Measurements from ENCODE around the gene XRCC3. TPM values are rescaled to one million over a fixed set of nuclear protein-coding genes. Genes with fewer than 3 reads are reported as not detected.

Gene XRCC3
- total and polyA plus RNA-seq, 2 experiments from 2014 or later, result 15.8 to 27.5 TPM

DNA sequence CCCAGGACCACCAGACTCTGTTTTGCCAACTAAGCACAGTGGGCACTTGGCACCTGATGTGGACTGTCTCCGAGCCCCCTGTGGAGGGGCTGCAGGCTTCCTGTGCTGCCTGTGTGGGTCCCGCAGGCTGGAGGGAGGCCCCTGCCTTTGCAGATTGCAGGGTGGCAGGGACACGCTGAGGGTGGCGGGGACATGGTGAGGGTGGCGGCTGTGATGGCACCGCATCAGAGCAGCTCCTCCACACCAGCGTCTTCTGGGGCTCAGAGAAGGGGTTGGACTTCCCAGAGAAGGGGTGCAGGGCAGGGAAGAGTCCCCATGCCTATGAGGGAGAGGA, 8.5 kb upstream of the XRCC3 start:
- H3K4me3 ChIP-seq, result no peak overlapping the region
- no peaks in the 10 kb centered on the region for H3K9me3 ChIP-seq (ENCODE audit: low read depth)
- peak overlapping the region; percentile 63 for H3K27ac ChIP-seq
- TF ChIP-seq, protein P1, sequence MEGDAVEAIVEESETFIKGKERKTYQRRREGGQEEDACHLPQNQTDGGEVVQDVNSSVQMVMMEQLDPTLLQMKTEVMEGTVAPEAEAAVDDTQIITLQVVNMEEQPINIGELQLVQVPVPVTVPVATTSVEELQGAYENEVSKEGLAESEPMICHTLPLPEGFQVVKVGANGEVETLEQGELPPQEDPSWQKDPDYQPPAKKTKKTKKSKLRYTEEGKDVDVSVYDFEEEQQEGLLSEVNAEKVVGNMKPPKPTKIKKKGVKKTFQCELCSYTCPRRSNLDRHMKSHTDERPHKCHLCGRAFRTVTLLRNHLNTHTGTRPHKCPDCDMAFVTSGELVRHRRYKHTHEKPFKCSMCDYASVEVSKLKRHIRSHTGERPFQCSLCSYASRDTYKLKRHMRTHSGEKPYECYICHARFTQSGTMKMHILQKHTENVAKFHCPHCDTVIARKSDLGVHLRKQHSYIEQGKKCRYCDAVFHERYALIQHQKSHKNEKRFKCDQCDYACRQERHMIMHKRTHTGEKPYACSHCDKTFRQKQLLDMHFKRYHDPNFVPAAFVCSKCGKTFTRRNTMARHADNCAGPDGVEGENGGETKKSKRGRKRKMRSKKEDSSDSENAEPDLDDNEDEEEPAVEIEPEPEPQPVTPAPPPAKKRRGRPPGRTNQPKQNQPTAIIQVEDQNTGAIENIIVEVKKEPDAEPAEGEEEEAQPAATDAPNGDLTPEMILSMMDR (IDR thresholded peaks at IDR 0.05; ENCODE audit: low read depth, low read length), result no peak
- H3K27me3 ChIP-seq, result no peaks in the 10 kb centered on the region
- H3K4me1 ChIP-seq (ENCODE audit: low read depth), result peaks cover 30% of the 10 kb centered on the region
- DNase-seq (ENCODE audit: low read depth in 1 of 2, low spot score in 1 of 2), result no peak
- no peaks in the 10 kb centered on the region for H3K36me3 ChIP-seq

DNA sequence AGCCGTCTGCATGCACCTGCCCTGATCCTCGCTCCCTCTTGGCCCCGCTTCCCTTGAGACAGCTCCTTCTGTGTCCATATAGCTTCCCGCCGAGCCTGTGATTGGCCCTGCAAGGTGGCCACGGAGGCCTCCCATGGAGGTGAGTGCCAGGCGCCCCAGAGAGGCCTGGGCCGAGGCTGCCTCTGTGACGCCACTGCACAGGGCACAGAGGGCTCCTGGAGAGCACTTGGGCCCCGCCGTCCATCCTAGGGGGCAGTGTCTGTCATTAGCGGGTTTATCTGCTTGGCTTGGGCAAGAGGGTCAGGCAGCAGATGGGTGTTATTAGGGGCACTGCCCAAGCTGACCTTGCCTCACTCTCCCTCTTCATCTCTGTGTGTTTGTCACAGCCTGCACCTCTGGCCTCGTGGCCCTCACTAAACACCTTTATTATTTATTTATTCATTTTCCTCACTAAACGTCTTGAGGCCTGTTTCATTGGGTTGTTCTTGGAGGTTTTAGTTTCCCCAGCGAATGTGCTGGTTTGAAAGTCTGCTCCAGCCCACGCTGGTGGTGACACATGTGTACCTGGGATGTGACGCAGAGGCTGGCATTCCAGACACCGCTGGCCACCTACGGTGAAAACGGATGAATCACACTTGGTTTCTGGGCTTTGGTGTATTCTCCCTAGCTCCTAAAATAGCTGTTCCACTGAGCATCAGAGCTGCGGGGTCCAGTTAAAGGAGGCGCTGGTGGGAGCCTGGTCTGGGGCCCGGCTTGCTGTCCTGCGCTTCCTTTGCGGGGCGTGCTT, 6.3 kb upstream of the XRCC3 start:
- Histone ChIP-seq H3K9me3 (ENCODE audit: low read depth) (no peaks in the 10 kb centered on the region), H3K36me3 (no peaks in the 10 kb centered on the region), H3K4me3 (no peak overlapping the region), H3K27ac (no peak overlapping the region), H3K4me1 (ENCODE audit: low read depth) (peaks cover 36% of the 10 kb centered on the region), H3K27me3 (no peaks in the 10 kb centered on the region)
- no peak for DNase-seq (ENCODE audit: low read depth in 1 of 2, low spot score in 1 of 2)
- TF ChIP-seq, protein P1 (IDR thresholded peaks at IDR 0.05; ENCODE audit: low read depth, low read length), result no peak

DNA sequence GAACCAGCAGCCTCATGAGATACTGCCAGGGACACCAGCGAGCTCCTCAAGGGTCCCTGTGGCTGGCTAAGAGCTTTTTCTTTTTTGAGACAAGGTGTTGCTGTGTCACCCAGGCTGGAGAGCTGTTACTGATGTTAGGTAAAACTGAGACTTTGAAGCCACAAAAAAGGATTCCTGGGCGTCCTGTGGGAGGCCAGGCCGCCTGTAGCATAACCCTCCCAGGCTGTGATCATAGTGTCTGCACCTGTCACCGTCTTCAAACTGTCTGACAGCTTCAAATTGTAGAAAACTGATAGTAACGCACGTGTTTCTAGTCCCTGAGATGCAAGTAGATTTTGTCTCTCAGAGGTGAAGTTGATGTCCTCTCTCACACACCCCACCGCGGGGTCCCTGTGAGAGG, 4.5 kb upstream of the XRCC3 start:
- no peak for DNase-seq (ENCODE audit: low read depth in 1 of 2, low spot score in 1 of 2)
- no peak overlapping the region for H3K4me3 ChIP-seq
- H3K27me3 ChIP-seq, result no peaks in the 10 kb centered on the region
- H3K4me1 ChIP-seq (ENCODE audit: low read depth), result peaks cover 36% of the 10 kb centered on the region
- TF ChIP-seq, protein P1 (IDR thresholded peaks at IDR 0.05; ENCODE audit: low read depth, low read length), result no peak
- no peaks in the 10 kb centered on the region for H3K36me3 ChIP-seq
- peak overlapping the region; percentile 48 for H3K27ac ChIP-seq
- H3K9me3 ChIP-seq (ENCODE audit: low read depth), result no peaks in the 10 kb centered on the region

DNA sequence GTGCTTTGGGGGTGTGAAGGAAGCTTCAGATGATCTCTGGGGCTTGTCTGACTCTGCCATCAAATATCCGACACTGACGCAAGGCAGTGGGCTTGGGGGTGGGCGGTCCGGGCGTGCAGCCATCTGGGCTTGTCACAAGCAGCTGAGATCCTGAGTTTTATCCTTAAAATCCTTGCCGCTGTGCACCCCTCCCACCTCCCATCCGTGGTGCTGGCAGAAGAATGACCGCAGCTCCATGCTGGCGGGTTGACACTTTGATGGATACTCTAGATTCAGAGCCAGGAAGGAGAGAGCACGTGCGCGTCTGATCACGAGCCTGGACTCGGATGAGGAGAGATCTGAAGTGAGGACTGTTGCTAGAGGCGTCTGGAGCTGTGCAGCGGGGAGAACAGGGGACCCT, 3.3 kb upstream of the XRCC3 start:
- Histone ChIP-seq H3K27ac (no peak overlapping the region), H3K9me3 (ENCODE audit: low read depth) (no peaks in the 10 kb centered on the region), H3K27me3 (no peaks in the 10 kb centered on the region), H3K36me3 (no peaks in the 10 kb centered on the region), H3K4me3 (no peak overlapping the region), H3K4me1 (ENCODE audit: low read depth) (peaks cover 33% of the 10 kb centered on the region)
- TF ChIP-seq, protein P1 (IDR thresholded peaks at IDR 0.05; ENCODE audit: low read depth, low read length), result no peak
- DNase-seq (ENCODE audit: low read depth in 1 of 2, low spot score in 1 of 2), result peak in 1 of 2 donors; percentile 65

DNA sequence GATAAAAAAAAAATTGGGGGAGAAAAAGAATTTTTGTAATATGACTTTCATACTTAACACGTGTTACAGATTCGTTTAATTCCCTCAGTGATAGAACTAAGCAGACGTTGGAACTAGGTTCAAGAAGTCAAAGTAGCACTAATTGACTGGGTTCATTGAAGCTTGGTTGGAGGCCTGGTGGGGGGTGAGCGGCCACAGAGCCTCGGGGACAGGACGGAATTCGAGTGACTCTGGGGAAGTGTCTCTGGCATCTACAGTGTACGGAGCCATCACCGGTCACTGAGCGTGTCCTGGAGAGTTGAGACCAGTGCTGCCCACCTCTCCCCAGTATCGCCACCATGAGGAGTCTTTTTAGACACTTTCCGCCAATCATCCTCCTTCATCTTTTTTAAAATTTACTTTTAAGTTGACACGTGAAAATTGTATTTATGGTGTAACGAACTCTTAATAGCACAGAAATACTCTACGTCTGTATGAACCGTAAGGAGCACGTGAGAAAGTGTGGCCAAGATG, 1.7 kb upstream of the XRCC3 start:
- Histone ChIP-seq H3K36me3 (no peaks in the 10 kb centered on the region), H3K27ac (no peak overlapping the region), H3K4me3 (peak overlapping the region; percentile 93), H3K27me3 (no peaks in the 10 kb centered on the region), H3K9me3 (ENCODE audit: low read depth) (no peaks in the 10 kb centered on the region), H3K4me1 (ENCODE audit: low read depth) (peaks cover 33% of the 10 kb centered on the region)
- DNase-seq (ENCODE audit: low read depth in 1 of 2, low spot score in 1 of 2), result no peak
- TF ChIP-seq, protein P1 (IDR thresholded peaks at IDR 0.05; ENCODE audit: low read depth, low read length), result no peak

All from cardiac muscle cell (in vitro differentiated cells and primary cell).